H9 (cell line): ENCODE data around the gene MAML3. TPM values are rescaled to one million over a fixed set of nuclear protein-coding genes. Genes with fewer than 3 reads are reported as not detected.

Experiments
- DNase-seq: peaks from one replicate; pipeline ENCODE4 v3.0.0-alpha.2; 2017
- H2AFZ ChIP-seq: one replicate; pipeline ENCODE4 v1.6.1; 2013; ENCODE audit warnings: mild to moderate bottlenecking, low read length, control low read depth, moderate library complexity
- H2AK5ac ChIP-seq: 2 replicates; pipeline ENCODE4 v1.6.1; 2013; ENCODE audit warnings: low read length, control low read depth, mixed read lengths; ENCODE audit not compliant: insufficient read length
- H2BK120ac ChIP-seq: one replicate; pipeline ENCODE4 v1.6.1; 2013; ENCODE audit warnings: low read depth, mild to moderate bottlenecking, low read length, control low read depth, inconsistent platforms; ENCODE audit not compliant: poor library complexity, severe bottlenecking
- H2BK12ac ChIP-seq: 2 replicates; pipeline ENCODE4 v1.6.1; 2013; ENCODE audit warnings: low read length, control low read depth, mixed read lengths, low read depth; ENCODE audit not compliant: insufficient read length
- H2BK15ac ChIP-seq: 2 replicates; pipeline ENCODE4 v1.6.1; 2013; ENCODE audit warnings: low read depth, low read length, control low read depth
- H2BK20ac ChIP-seq: one replicate; pipeline ENCODE4 v1.6.1; 2013; ENCODE audit warnings: low read depth, mild to moderate bottlenecking, low read length, control low read depth, inconsistent platforms; ENCODE audit not compliant: poor library complexity, severe bottlenecking
- H2BK5ac ChIP-seq: 2 replicates; pipeline ENCODE4 v1.6.1; 2013; ENCODE audit warnings: low read length, control low read depth, mixed read lengths; ENCODE audit not compliant: insufficient read length
- H3K14ac ChIP-seq: 2 replicates; pipeline ENCODE4 v1.6.1; 2013; ENCODE audit warnings: low read length, control low read depth; ENCODE audit not compliant: insufficient read depth
- H3K18ac ChIP-seq: 2 replicates; pipeline ENCODE4 v1.6.1; 2013; ENCODE audit warnings: low read depth, mild to moderate bottlenecking, mixed read lengths, low read length, control low read depth; ENCODE audit not compliant: insufficient read length
- H3K23ac ChIP-seq: 2 replicates; pipeline ENCODE4 v1.6.1; 2013; ENCODE audit warnings: low read length, control low read depth, mixed read lengths, low read depth; ENCODE audit not compliant: insufficient read length
- H3K23me2 ChIP-seq: 2 replicates; pipeline ENCODE4 v1.6.1; 2013; ENCODE audit warnings: low read depth, mild to moderate bottlenecking, mixed read lengths, low read length, control low read depth; ENCODE audit not compliant: insufficient read length, poor library complexity, severe bottlenecking
- H3K27ac ChIP-seq: 2 replicates; pipeline ENCODE4 v1.5.1; 2013; ENCODE audit warnings: low read length, control low read depth, mixed read lengths, low read depth; ENCODE audit not compliant: insufficient read length
- H3K27me3 ChIP-seq: 2 replicates; pipeline ENCODE4 v1.6.1; 2013; ENCODE audit warnings: low read length, control low read depth, inconsistent platforms; ENCODE audit not compliant: insufficient read depth
- H3K4ac ChIP-seq: 2 replicates; pipeline ENCODE4 v1.6.1; 2013; ENCODE audit warnings: low read depth, mild to moderate bottlenecking, control low read depth, inconsistent platforms, low read length, moderate library complexity
- H3K4me1 ChIP-seq: 2 replicates; pipeline ENCODE4 v1.6.1; 2013; ENCODE audit warnings: low read length, control low read depth, inconsistent platforms; ENCODE audit not compliant: insufficient read depth
- H3K4me2 ChIP-seq: 2 replicates; pipeline ENCODE4 v1.6.1; 2013; ENCODE audit warnings: low read length, control low read depth, mixed read lengths; ENCODE audit not compliant: insufficient read length, insufficient read depth
- H3K56ac ChIP-seq: 2 replicates; pipeline ENCODE4 v1.6.1; 2013; ENCODE audit warnings: low read depth, mild to moderate bottlenecking, mixed read lengths, low read length, control low read depth; ENCODE audit not compliant: insufficient read length
- H3K79me1 ChIP-seq: 2 replicates; pipeline ENCODE4 v1.6.1; 2013; ENCODE audit warnings: low read depth, mild to moderate bottlenecking, moderate library complexity, low read length, control low read depth, inconsistent platforms; ENCODE audit not compliant: insufficient read depth, poor library complexity, severe bottlenecking
- H3K79me2 ChIP-seq: 2 replicates; pipeline ENCODE4 v1.6.1; 2013; ENCODE audit warnings: low read length, control low read depth, inconsistent platforms; ENCODE audit not compliant: insufficient read depth
- H3K9ac ChIP-seq: 2 replicates; pipeline ENCODE4 v1.6.1; 2013; ENCODE audit warnings: low read length, control low read depth, mixed read lengths; ENCODE audit not compliant: insufficient read length; ENCODE audit errors: extremely low read depth
- H3K9me3 ChIP-seq: one replicate; pipeline ENCODE4 v1.6.1; 2013; ENCODE audit warnings: low read depth, low read length, inconsistent platforms; ENCODE audit not compliant: control insufficient read depth
- H3T11ph ChIP-seq: one replicate; pipeline ENCODE4 v1.6.1; 2013; ENCODE audit warnings: mild to moderate bottlenecking, low read length, control low read depth, inconsistent platforms
- H4K20me1 ChIP-seq: one replicate; pipeline ENCODE4 v1.6.1; 2013; ENCODE audit not compliant: control insufficient read depth, insufficient read length, insufficient read depth
- H4K5ac ChIP-seq: 2 replicates; pipeline ENCODE4 v1.6.1; 2013; ENCODE audit warnings: low read depth, mild to moderate bottlenecking, mixed read lengths, low read length, control low read depth; ENCODE audit not compliant: insufficient read length
- H4K8ac ChIP-seq: replicated peaks from 2 replicates; pipeline ENCODE4 v1.6.1; 2013; ENCODE audit warnings: low read length, control low read depth, mixed read lengths, low read depth; ENCODE audit not compliant: insufficient read length
- H4K91ac ChIP-seq: 2 replicates; pipeline ENCODE4 v1.6.1; 2013; ENCODE audit warnings: low read depth, mild to moderate bottlenecking, moderate library complexity, mixed read lengths, low read length, control low read depth; ENCODE audit not compliant: insufficient read length
- H3K27ac Mint-ChIP-seq, 3 experiments: 2 replicates in 2 of 3; 3 replicates in 1 of 3; pipeline ENCODE4 v1.8.0; 2020 to 2021; ENCODE audit warnings: mixed read lengths in 3 of 3, mild to moderate bottlenecking in 1 of 3, moderate library complexity in 1 of 3
- H3K27me3 Mint-ChIP-seq: 2 replicates; pipeline ENCODE4 v1.8.0; 2021; ENCODE audit warnings: low read depth, mild to moderate bottlenecking, moderate library complexity, mixed read lengths
- H3K36me3 Mint-ChIP-seq, 3 experiments: 2 replicates in 2 of 3; 3 replicates in 1 of 3; pipeline ENCODE4 v1.8.0; 2020 to 2021; ENCODE audit warnings: low read depth in 3 of 3, mixed read lengths in 3 of 3; ENCODE audit not compliant: insufficient read depth in 1 of 3
- H3K4me1 Mint-ChIP-seq, 2 experiments: 2 replicates each; pipeline ENCODE4 v1.8.0; 2020; ENCODE audit warnings: mixed read lengths in 2 of 2
- H3K4me3 Mint-ChIP-seq, 2 experiments: 2 replicates in 1 of 2; 3 replicates in 1 of 2; pipeline ENCODE4 v1.8.0; 2020 to 2021; ENCODE audit warnings: mild to moderate bottlenecking in 2 of 2, mixed read lengths in 2 of 2, moderate library complexity in 1 of 2
- H3K9me3 Mint-ChIP-seq, 2 experiments: 2 replicates in 1 of 2; 3 replicates in 1 of 2; pipeline ENCODE4 v1.8.0; 2020; ENCODE audit warnings: mild to moderate bottlenecking in 2 of 2, mixed read lengths in 2 of 2, moderate library complexity in 1 of 2
- WGBS: extraction: QIAGEN DNeasy Blood & Tissue Kit; methylation state at CpG from one replicate; pipeline ENCODE4 v1.1.7; 2013; ENCODE audit warnings: missing lambda C conversion rate, low lambda C conversion rate, mixed read lengths; ENCODE audit not compliant: insufficient read length; ENCODE audit errors: extremely low coverage; 5-methylcytosine and 5-hydroxymethylcytosine counted together
- total RNA-seq: library from RNA; stranded (reverse); gene quantifications from 2 replicates; pipeline ENCODE4 v1.2.1, GENCODE V29; 2021
- TF ChIP-seq, protein P1 (sequence below): fragments of 200-600 bp; sonication (generic); conservative IDR thresholded peaks from 3 replicates; pipeline ENCODE4 v1.8.0; 2021; ENCODE audit warnings: antibody characterized with exemption, mild to moderate bottlenecking

The MAML3 gene
- total RNA-seq, 1 experiment from 2014 or later, result 3.9 TPM

DNA sequence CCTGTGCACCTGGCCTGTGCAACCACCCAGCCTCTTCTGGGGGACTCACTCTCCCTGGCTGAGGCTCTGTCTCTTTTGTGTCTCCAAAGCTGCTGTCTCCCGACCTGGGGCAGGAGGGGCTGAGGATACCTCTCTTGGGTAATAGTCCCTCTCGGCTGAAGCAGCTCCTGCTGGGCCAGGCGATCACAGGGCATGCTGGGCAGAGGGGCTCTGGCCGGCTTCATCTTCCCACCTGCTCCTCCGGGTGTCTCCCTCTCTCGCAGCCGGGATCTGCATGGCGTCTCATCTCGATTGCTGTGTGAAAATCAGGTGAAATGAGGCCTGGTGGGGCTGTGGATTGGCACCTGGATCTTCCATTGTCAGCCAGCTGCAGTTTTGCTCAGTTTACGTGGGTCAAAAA lies 435.2 kb downstream of the MAML3 start:
- H3K9me3 Mint-ChIP-seq, result no peaks in the 10 kb centered on the region; a peak in 1 of 5 replicates
- H3K27me3 ChIP-seq, result peaks cover 15% of the 10 kb centered on the region; the same call in 1 of the 2 replicates
- H3K4me1 Mint-ChIP-seq, result peaks cover 5 to 10% of the 10 kb centered on the region in 2 experiments; a peak in 2 of 4 replicates
- H2BK120ac ChIP-seq, result no peak overlapping the region
- no peaks in the 10 kb centered on the region for H3K79me2 ChIP-seq
- H3K18ac ChIP-seq, result no peak overlapping the region
- no peak overlapping the region for H3K14ac ChIP-seq
- H3K9ac ChIP-seq, result no peak overlapping the region
- H3K4me2 ChIP-seq, result no peak overlapping the region
- no peaks in the 10 kb centered on the region for H3K4me1 ChIP-seq
- no peak overlapping the region for H4K8ac ChIP-seq
- no peak overlapping the region for H3K4ac ChIP-seq
- no peak for DNase-seq
- H3K9me3 ChIP-seq, result no peaks in the 10 kb centered on the region
- H3K79me1 ChIP-seq, result no peaks in the 10 kb centered on the region
- H2AFZ ChIP-seq, result no peak overlapping the region
- no peak overlapping the region for H3K23ac ChIP-seq
- H3K23me2 ChIP-seq, result no peaks in the 10 kb centered on the region
- H3K56ac ChIP-seq, result no peak overlapping the region
- no peak overlapping the region for H3K4me3 Mint-ChIP-seq
- no peak overlapping the region for H4K5ac ChIP-seq
- no peak overlapping the region for H2BK5ac ChIP-seq
- no CpG with 5 or more reads among the region's 10 CpGs for WGBS
- no peak overlapping the region for H4K91ac ChIP-seq
- no peak overlapping the region for H3T11ph ChIP-seq
- no peak overlapping the region for H2BK15ac ChIP-seq
- H3K27ac ChIP-seq, result no peak overlapping the region
- H3K36me3 Mint-ChIP-seq, result no peaks in the 10 kb centered on the region; a peak in 1 of 7 replicates
- no peak overlapping the region; a peak in 2 of 7 replicates for H3K27ac Mint-ChIP-seq
- no peak overlapping the region for H2BK20ac ChIP-seq
- no peak overlapping the region for H2AK5ac ChIP-seq
- TF ChIP-seq, protein P1, sequence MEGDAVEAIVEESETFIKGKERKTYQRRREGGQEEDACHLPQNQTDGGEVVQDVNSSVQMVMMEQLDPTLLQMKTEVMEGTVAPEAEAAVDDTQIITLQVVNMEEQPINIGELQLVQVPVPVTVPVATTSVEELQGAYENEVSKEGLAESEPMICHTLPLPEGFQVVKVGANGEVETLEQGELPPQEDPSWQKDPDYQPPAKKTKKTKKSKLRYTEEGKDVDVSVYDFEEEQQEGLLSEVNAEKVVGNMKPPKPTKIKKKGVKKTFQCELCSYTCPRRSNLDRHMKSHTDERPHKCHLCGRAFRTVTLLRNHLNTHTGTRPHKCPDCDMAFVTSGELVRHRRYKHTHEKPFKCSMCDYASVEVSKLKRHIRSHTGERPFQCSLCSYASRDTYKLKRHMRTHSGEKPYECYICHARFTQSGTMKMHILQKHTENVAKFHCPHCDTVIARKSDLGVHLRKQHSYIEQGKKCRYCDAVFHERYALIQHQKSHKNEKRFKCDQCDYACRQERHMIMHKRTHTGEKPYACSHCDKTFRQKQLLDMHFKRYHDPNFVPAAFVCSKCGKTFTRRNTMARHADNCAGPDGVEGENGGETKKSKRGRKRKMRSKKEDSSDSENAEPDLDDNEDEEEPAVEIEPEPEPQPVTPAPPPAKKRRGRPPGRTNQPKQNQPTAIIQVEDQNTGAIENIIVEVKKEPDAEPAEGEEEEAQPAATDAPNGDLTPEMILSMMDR, result no peak
- H4K20me1 ChIP-seq, result no peaks in the 10 kb centered on the region
- H2BK12ac ChIP-seq, result no peak overlapping the region
- peaks cover 50% of the 10 kb centered on the region for H3K27me3 Mint-ChIP-seq
